Stimulated activated naive CD8-positive, alpha-beta T cell treated with anti-CD3 and anti-CD28 coated beads, Interleukin-15, Interleukin-2, amounts not matched to agents 100 ng/mL and 50 ng/mL, for 24 hours (primary cell): ENCODE data around the gene SPDYE3.
"Not testable (repeated sequence)": the region's sequence is repeated elsewhere in the genome, so short reads cannot be mapped to it uniquely, and the experiment has no call there.

Experiments
- H3K27ac Mint-ChIP-seq: one replicate; pipeline ENCODE4 v1.8.0; 2021; ENCODE audit warnings: mild to moderate bottlenecking, mixed read lengths
- H3K27me3 Mint-ChIP-seq: one replicate; pipeline ENCODE4 v1.8.0; 2021; ENCODE audit warnings: mixed read lengths
- H3K36me3 Mint-ChIP-seq: one replicate; pipeline ENCODE4 v1.8.0; 2021; ENCODE audit warnings: low read depth, mixed read lengths
- H3K4me1 Mint-ChIP-seq: one replicate; pipeline ENCODE4 v1.8.0; 2021; ENCODE audit warnings: low read depth, mixed read lengths
- H3K4me3 Mint-ChIP-seq: one replicate; pipeline ENCODE4 v1.8.0; 2021; ENCODE audit warnings: mild to moderate bottlenecking, mixed read lengths
- H3K9me3 Mint-ChIP-seq: one replicate; pipeline ENCODE4 v1.8.0; 2021; ENCODE audit warnings: mixed read lengths

The SPDYE3 gene

GRCh38 chr7:100335566-100336466, 28.3 kb downstream of the SPDYE3 start:
- not testable (repeated sequence) for H3K27me3 Mint-ChIP-seq, H3K9me3 Mint-ChIP-seq
- Mint-ChIP-seq H3K27ac (peak overlapping the region; percentile 92), H3K4me3 (peak overlapping the region; percentile 95), H3K4me1 (peaks cover 43% of the 10 kb centered on the region), H3K36me3 (peaks cover 36% of the 10 kb centered on the region)

GRCh38 chr7:100338083-100338696, 30.7 kb downstream of the SPDYE3 start:
- not testable (repeated sequence) for H3K9me3 Mint-ChIP-seq

GRCh38 chr7:100341286-100341685, 33.8 kb downstream of the SPDYE3 start:
- Mint-ChIP-seq H3K4me1 (peaks cover 70% of the 10 kb centered on the region), H3K36me3 (peaks cover 55% of the 10 kb centered on the region), H3K27ac (peak overlapping the region; percentile 54)
- not testable (repeated sequence) for H3K4me3 Mint-ChIP-seq, H3K9me3 Mint-ChIP-seq, H3K27me3 Mint-ChIP-seq

More at GRCh38 chr7:100338083-100338696, 30.7 kb downstream of the SPDYE3 start:
- H3K4me1 Mint-ChIP-seq = peaks cover 56% of the 10 kb centered on the region
- peak overlapping the region; percentile 81 for H3K4me3 Mint-ChIP-seq
- peaks cover 50% of the 10 kb centered on the region for H3K36me3 Mint-ChIP-seq
- not testable (repeated sequence) for H3K27me3 Mint-ChIP-seq
- peak overlapping the region; percentile 67 for H3K27ac Mint-ChIP-seq

DNA sequence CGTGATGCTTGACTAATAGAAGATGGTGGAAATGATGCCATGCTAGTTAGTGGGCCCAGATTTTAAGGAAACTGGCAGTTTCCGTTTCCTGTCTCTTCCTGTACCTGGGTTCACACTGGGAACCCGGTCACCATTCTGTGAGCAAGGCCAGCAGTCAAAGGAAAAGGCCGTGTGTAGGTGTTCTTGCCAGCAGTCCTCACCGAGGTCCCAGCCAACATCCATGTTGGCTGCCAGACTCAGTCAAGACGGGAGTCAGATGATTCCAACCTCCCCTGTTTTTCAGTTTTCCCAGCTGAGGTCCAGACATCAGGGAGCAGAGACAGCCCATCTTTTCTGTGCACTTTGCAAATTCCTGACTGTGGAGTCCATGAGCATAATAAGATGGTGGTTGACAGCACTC, 35.3 kb downstream of the SPDYE3 start:
- Mint-ChIP-seq H3K36me3 (peaks cover 65% of the 10 kb centered on the region), H3K4me3 (no peak overlapping the region), H3K27me3 (no peaks in the 10 kb centered on the region), H3K9me3 (no peaks in the 10 kb centered on the region), H3K27ac (peak overlapping the region; percentile 61), H3K4me1 (peaks cover 67% of the 10 kb centered on the region)

GRCh38 chr7:100344124-100344559, 36.6 kb downstream of the SPDYE3 start:
- not testable (repeated sequence) for H3K9me3 Mint-ChIP-seq, H3K27me3 Mint-ChIP-seq
- Mint-ChIP-seq H3K4me3 (peak overlapping the region; percentile 71), H3K4me1 (peaks cover 54% of the 10 kb centered on the region), H3K36me3 (peaks cover 63% of the 10 kb centered on the region), H3K27ac (peak overlapping the region; percentile 96)

DNA sequence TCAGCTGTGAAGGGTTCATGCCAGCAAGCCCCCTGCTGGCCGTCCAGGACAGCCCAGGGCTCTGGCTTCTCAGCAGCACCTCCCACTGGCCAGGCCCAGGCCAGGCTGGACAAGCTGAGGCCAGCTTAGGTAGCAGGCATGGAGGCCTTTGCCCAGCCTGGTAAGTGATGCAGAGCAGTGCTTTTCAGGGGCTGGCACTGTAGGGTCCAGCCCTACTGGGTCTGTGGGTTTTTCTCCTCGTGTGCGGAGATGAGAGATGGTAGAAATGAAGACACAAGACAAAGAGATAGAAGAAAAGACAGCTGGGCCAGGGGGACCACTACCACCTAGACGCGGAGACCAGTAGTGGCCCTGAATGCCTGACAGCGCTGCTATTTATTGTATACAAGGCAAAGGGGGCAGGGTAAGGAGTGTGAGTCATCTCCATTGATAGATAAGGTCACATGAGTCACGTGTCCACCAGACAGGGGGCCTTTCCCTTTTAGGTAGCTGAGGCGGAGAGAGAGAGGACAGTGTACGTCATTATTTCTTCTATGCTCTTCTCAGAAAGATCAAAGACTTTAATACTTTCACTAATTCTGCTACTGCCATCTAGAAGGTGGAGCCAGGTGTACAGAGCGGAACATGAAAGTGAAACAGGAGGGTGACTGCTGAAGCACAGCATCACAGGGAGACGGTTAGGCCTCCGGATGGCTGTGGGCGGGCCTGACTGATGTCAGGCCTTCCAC, 37.2 kb downstream of the SPDYE3 start:
- Mint-ChIP-seq H3K4me3 (peak overlapping the region; percentile 71), H3K27ac (peak overlapping the region; percentile 96), H3K4me1 (peaks cover 49% of the 10 kb centered on the region), H3K36me3 (peaks cover 63% of the 10 kb centered on the region)
- not testable (repeated sequence) for H3K27me3 Mint-ChIP-seq, H3K9me3 Mint-ChIP-seq

DNA sequence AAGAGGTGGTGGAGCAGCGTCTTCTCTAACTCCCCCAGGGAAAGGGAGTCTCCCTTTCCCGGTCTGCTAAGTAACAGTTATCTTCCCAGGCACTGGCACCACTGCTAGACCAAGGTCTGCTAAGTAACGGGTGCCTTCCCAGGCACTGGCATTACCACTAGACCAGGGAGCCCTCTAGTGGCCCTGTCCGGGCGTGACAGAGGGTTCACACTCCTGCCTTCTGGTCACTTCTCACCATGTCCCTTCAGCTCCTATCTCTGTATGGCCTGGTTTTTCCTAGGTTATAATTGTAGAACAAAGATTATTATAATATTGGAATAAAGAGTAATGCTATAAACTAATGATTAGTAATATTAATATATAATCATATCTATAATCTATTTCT, 37.8 kb downstream of the SPDYE3 start:
- H3K4me3 Mint-ChIP-seq = not testable (repeated sequence)

GRCh38 chr7:100346921-100347320, 39.4 kb downstream of the SPDYE3 start:
- H3K4me3 Mint-ChIP-seq = no peak overlapping the region
- peaks cover 66% of the 10 kb centered on the region for H3K36me3 Mint-ChIP-seq
- no peaks in the 10 kb centered on the region for H3K27me3 Mint-ChIP-seq
- peak overlapping the region; percentile 66 for H3K27ac Mint-ChIP-seq
- no peaks in the 10 kb centered on the region for H3K9me3 Mint-ChIP-seq
- peaks cover 57% of the 10 kb centered on the region for H3K4me1 Mint-ChIP-seq

More for the DNA sequence above, 37.8 kb downstream of the SPDYE3 start:
- peaks cover 49% of the 10 kb centered on the region for H3K4me1 Mint-ChIP-seq
- H3K36me3 Mint-ChIP-seq = peaks cover 66% of the 10 kb centered on the region
- H3K27ac Mint-ChIP-seq = peak overlapping the region; percentile 96
- not testable (repeated sequence) for H3K27me3 Mint-ChIP-seq, H3K9me3 Mint-ChIP-seq

DNA sequence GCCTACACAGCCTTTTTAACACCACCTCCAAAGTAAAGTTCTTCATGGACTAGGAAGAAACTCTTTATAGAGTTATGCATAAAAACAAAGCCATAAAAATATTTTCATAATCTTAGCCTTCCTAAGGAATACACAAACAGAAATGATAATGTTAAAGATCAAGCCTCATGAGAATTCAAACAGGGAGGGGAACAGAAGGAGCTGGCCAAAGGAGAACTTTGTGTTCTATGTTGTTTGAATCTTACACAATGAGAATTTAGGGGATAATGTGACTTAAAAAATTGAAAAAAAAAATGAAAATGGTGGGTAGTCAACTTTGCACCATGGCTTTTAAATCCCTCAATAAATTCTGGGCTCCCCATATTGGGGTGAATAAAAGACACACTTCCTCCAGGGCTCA, 41.3 kb downstream of the SPDYE3 start:
- no peaks in the 10 kb centered on the region for H3K27me3 Mint-ChIP-seq
- H3K36me3 Mint-ChIP-seq = peaks cover 63% of the 10 kb centered on the region
- no peak overlapping the region for H3K4me3 Mint-ChIP-seq
- no peak overlapping the region for H3K27ac Mint-ChIP-seq
- no peaks in the 10 kb centered on the region for H3K9me3 Mint-ChIP-seq
- H3K4me1 Mint-ChIP-seq = peaks cover 59% of the 10 kb centered on the region

GRCh38 chr7:100349757-100350156, 42.3 kb downstream of the SPDYE3 start:
- Mint-ChIP-seq H3K36me3 (peaks cover 61% of the 10 kb centered on the region), H3K9me3 (no peaks in the 10 kb centered on the region), H3K27ac (no peak overlapping the region), H3K4me3 (no peak overlapping the region), H3K27me3 (no peaks in the 10 kb centered on the region), H3K4me1 (peaks cover 54% of the 10 kb centered on the region)

DNA sequence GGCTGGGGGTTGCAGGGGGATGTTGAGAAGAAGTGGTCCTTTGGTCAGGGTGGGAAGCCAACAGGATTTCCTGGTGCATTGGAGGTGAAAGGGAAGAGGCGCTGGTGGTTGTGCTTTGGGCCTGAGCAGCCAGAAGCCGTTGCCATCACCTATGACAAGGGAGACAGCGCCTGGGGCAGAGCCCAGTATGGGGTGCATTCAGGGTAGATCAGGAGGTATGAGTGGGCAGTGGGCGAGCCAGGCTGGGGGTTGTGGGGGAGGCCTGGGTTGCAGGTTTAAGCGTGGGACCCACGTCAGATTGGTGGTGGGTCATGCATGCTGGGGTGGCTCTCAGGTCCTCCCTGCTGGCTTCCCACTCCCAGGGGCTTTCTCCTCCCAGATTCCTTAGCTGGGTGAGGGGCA, 44.2 kb downstream of the SPDYE3 start:
- Mint-ChIP-seq H3K36me3 (peaks cover 62% of the 10 kb centered on the region), H3K27ac (peak overlapping the region; percentile 45), H3K27me3 (no peaks in the 10 kb centered on the region), H3K4me3 (no peak overlapping the region), H3K4me1 (peaks cover 44% of the 10 kb centered on the region), H3K9me3 (no peaks in the 10 kb centered on the region)

GRCh38 chr7:100352230-100352781, 44.8 kb downstream of the SPDYE3 start:
- Mint-ChIP-seq H3K4me1 (peaks cover 43% of the 10 kb centered on the region), H3K36me3 (peaks cover 58% of the 10 kb centered on the region)
- H3K27me3 Mint-ChIP-seq, H3K4me3 Mint-ChIP-seq, H3K9me3 Mint-ChIP-seq, H3K27ac Mint-ChIP-seq: not testable (repeated sequence)

GRCh38 chr7:100352984-100353684, 45.6 kb downstream of the SPDYE3 start:
- Mint-ChIP-seq H3K9me3 (no peaks in the 10 kb centered on the region), H3K4me3 (peak overlapping the region; percentile 17), H3K36me3 (peaks cover 57% of the 10 kb centered on the region), H3K4me1 (peaks cover 41% of the 10 kb centered on the region), H3K27ac (peak overlapping the region; percentile 83), H3K27me3 (no peaks in the 10 kb centered on the region)

GRCh38 chr7:100353685-100354330, 46.3 kb downstream of the SPDYE3 start:
- Mint-ChIP-seq H3K4me3 (peak overlapping the region; percentile 17), H3K36me3 (peaks cover 56% of the 10 kb centered on the region), H3K4me1 (peaks cover 41% of the 10 kb centered on the region), H3K27ac (peak overlapping the region; percentile 83), H3K27me3 (no peaks in the 10 kb centered on the region), H3K9me3 (no peaks in the 10 kb centered on the region)
